BJ (cell line): Measurements from ENCODE around the gene VSX1. TPM values are rescaled to one million over a fixed set of nuclear protein-coding genes. Genes with fewer than 3 reads are reported as not detected.

Experiments used
- CTCF ChIA-PET: fragments of 350-600 bp; formaldehyde crosslinking; extraction: SDS; loops from one replicate; lab custom pipeline; 2021; ENCODE audit warnings: antibody characterized with exemption, inconsistent platforms; lab: Yijun Ruan, JAX
- POLR2A ChIA-PET: fragments of 300-600 bp; sonication (Branson Sonifier 250); formaldehyde crosslinking; extraction: SDS; loops from one replicate; lab custom pipeline; 2021; ENCODE audit warnings: antibody characterized with exemption; lab: Charles Lee
- DNase-seq: peaks from one replicate; pipeline ENCODE4 v3.0.0-alpha.2; 2011; ENCODE audit warnings: low read depth
- H3K27me3 ChIP-seq: 2 replicates; pipeline ENCODE4 v1.6.0; 2011; ENCODE audit warnings: low read length; ENCODE audit not compliant: control insufficient read depth, insufficient read depth
- H3K36me3 ChIP-seq: 2 replicates; pipeline ENCODE4 v1.5.1; 2011; ENCODE audit warnings: low read length; ENCODE audit not compliant: control insufficient read depth, insufficient read depth
- H3K4me3 ChIP-seq: 2 replicates; pipeline ENCODE4 v1.5.1; 2011; ENCODE audit warnings: low read depth, mild to moderate bottlenecking, control low read depth, low read length
- polyA plus RNA-seq: library from polyadenylated mRNA; depleted of rRNA; stranded (reverse); fragments of >200 nt; gene quantifications from 2 replicates; pipeline ENCODE4 v1.2.3, GENCODE V29; 2011
- TF ChIP-seq, protein P1 (sequence below): IDR thresholded peaks from 2 replicates; pipeline ENCODE4 v1.5.1; 2011; ENCODE audit warnings: low read depth, mild to moderate bottlenecking, control low read depth, inconsistent platforms, low read length, moderate library complexity; ENCODE audit not compliant: insufficient read depth

Gene VSX1
- polyA plus RNA-seq, 1 experiment, result not detected

DNA sequence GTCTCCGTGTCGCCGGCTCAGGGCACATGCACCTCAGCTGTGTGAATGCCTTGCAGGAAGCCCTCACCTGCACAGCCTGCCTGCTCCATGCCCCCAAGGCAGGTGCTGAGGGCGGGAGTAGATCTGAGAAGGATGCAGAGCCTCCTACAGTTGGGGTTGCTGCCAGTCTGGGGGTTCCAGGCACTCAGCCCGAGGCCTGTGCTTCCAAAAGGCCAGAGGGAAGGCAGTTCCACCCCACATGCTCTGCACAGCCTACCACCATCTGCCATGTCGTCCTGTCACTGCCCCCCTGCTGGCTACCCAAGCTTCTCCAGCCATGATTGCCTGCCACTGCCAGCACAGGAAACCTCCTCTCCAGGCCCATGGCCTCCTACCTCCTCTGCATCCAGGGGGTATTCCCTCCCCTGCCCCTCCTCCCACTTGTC is 43.3 kb downstream of the VSX1 start:
- TF ChIP-seq, protein P1, sequence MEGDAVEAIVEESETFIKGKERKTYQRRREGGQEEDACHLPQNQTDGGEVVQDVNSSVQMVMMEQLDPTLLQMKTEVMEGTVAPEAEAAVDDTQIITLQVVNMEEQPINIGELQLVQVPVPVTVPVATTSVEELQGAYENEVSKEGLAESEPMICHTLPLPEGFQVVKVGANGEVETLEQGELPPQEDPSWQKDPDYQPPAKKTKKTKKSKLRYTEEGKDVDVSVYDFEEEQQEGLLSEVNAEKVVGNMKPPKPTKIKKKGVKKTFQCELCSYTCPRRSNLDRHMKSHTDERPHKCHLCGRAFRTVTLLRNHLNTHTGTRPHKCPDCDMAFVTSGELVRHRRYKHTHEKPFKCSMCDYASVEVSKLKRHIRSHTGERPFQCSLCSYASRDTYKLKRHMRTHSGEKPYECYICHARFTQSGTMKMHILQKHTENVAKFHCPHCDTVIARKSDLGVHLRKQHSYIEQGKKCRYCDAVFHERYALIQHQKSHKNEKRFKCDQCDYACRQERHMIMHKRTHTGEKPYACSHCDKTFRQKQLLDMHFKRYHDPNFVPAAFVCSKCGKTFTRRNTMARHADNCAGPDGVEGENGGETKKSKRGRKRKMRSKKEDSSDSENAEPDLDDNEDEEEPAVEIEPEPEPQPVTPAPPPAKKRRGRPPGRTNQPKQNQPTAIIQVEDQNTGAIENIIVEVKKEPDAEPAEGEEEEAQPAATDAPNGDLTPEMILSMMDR, result no peak
- Histone ChIP-seq H3K27me3 (no peaks in the 10 kb centered on the region), H3K36me3 (no peaks in the 10 kb centered on the region), H3K4me3 (no peak overlapping the region)
- no peak for DNase-seq
- ChIA-PET CTCF (interaction anchor here (0.7 to 1.4 kb wide), 2 partner anchors 17 to 26 kb away, joined by 3 read pairs; no protein-coding TSS in a partner anchor), POLR2A (no interaction called here)

DNA sequence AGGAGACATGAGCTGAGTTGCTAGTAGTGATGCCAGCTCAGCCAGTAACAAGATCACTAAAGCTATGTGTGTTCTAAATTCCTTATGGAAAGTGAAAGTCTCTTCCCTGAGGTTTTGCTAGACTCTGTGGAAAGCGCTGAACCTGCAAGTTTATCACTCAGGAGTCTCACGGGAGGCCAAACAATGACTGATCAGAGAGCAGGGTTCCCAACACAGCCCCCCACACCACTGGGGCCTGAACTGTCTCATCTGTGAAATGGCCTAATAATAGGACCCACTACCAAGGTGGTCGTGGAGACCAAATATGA is 43.9 kb downstream of the VSX1 start:
- H3K4me3 ChIP-seq, result no peak overlapping the region
- no peaks in the 10 kb centered on the region for H3K36me3 ChIP-seq
- CTCF ChIA-PET, result interaction anchor here (0.7 kb wide), 2 partner anchors 17 to 22 kb away, joined by 3 read pairs; no protein-coding TSS in a partner anchor
- POLR2A ChIA-PET, result no interaction called here
- DNase-seq, result no peak
- TF ChIP-seq, protein P1, result no peak
- H3K27me3 ChIP-seq, result no peaks in the 10 kb centered on the region

DNA sequence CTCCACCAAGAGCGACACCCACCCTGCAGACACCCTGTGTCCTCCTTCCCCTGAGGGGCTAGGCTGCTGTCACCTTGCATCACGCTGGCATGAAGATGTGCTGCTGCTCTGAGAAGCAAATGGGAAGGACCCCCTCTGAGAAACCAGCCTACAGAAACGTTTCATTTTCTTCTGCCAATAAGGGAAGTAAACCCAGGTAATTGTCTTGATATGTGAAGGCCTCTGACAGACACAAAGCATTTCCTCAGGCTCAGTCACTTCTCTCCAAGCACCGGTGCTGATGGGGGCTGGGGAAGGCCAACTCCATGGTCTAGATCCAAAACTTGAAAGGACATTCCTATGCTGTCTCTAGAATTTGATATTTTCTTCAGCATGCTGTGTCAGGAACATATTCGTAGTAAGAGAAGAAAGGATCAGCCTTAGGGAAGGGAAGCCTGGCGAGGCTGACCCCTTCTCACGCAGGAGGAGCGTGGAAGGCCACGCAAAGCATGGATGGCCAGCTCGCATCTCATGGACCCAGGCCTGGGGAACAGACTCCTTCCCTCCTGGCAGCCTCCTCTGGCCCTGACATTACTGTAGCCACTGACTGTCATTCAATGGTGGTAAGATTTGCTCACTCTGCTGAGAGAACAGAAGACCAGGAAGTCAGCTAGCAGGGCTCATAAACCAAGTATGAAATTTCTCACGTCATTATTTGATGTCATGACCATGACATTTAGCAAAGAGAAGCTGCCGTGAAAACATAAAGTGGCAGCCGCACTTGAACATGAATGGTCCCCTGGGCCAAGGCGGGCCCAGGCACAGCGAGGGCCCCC is 44.4 kb downstream of the VSX1 start:
- ChIA-PET CTCF (interaction anchor here (0.7 to 1.2 kb wide), 3 partner anchors 23 to 44 kb away, joined by 3 to 4 read pairs (median 3); no protein-coding TSS in a partner anchor), POLR2A (no interaction called here)
- H3K36me3 ChIP-seq, result no peaks in the 10 kb centered on the region
- no peaks in the 10 kb centered on the region for H3K27me3 ChIP-seq
- TF ChIP-seq, protein P1, result no peak
- no peak for DNase-seq
- no peak overlapping the region for H3K4me3 ChIP-seq

DNA sequence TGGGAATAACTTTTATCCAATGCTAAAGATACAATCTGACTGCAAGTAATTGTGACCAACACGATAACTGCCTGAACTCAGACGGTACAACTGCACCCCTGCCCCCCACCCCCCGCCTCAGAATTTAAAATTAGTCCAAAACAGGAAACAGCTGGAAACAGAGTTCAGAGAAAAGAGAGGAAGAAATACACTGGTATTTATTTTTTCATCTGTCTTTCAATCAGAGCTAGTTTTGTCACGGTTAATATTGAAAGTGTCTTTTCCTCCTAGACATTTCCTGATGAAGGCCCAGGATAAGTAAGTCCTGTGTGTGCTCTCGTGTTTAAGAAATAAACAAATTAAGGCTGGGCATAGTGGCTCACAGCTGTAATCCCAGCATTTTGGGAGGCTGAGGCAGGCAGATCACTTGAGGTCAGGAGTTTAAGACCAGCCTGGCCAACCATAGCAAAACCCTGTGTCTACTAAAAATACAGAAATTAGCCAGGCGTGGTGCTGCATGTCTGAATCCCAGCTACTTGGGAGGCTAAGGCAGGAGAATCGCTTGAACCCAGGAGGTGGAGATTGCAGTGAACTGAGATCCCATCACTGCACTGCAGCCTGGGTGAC is 45.5 kb downstream of the VSX1 start:
- ChIA-PET CTCF (interaction anchor here (0.7 to 1.2 kb wide), 3 partner anchors 11 to 43 kb away, joined by 3 to 4 read pairs (median 3); no protein-coding TSS in a partner anchor), POLR2A (no interaction called here)
- H3K36me3 ChIP-seq, result no peaks in the 10 kb centered on the region
- H3K4me3 ChIP-seq, result no peak overlapping the region
- TF ChIP-seq, protein P1, result no peak
- H3K27me3 ChIP-seq, result no peaks in the 10 kb centered on the region
- no peak for DNase-seq

DNA sequence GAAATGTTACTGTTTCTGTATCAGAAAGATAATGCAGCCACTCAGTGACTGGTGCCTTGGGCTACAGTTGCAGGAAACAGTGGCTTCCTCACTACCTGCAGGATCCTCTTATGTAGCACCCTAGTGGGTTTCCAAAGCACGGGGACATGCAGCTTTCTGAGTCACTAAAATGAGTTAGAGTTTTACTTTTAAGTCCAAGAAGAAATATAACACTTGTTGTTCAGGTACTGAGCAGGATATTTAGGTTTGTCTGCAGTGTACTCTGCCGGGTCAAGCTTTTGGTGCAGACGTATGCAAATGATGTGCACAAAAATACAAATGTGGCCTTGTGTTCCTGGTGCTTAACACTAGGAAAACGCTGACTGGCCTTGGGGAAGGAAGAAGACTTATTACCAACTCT is 46.0 kb downstream of the VSX1 start:
- CTCF ChIA-PET, result interaction anchor here (1.2 kb wide), 1 partner anchor 11 kb away, joined by 3 read pairs; no protein-coding TSS in a partner anchor
- TF ChIP-seq, protein P1, result no peak
- DNase-seq, result no peak
- no peaks in the 10 kb centered on the region for H3K27me3 ChIP-seq
- H3K4me3 ChIP-seq, result no peak overlapping the region
- POLR2A ChIA-PET, result no interaction called here
- H3K36me3 ChIP-seq, result no peaks in the 10 kb centered on the region
